Kidney (tissue), 14 donors: ENCODE results near the gene FBXO7. TPM values are rescaled to one million over a fixed set of nuclear protein-coding genes. Genes with fewer than 3 reads are reported as not detected.

Experiments
- DNase-seq, 5 donors: peaks; one replicate each; pipeline ENCODE4 v3.0.0-alpha.2; 2013 to 2020
- FAIRE-seq: peaks from 2 replicates; lab custom pipeline; 2012; peaks lifted over from hg19 to GRCh38; lab: Jason Lieb, UNC
- H3K27ac ChIP-seq, 2 donors: one replicate each; pipeline ENCODE4 v1.7.0; 2013; ENCODE audit warnings: low read depth in 2 of 2, low read length in 2 of 2, inconsistent platforms in 1 of 2
- H3K27me3 ChIP-seq: one replicate; pipeline ENCODE4 v1.7.1; 2013; ENCODE audit warnings: low read length, inconsistent platforms; ENCODE audit not compliant: control insufficient read depth, insufficient read depth
- H3K36me3 ChIP-seq, 3 donors: one replicate each; pipeline versions ENCODE4 v1.7.0 to v1.7.1; 2013; ENCODE audit warnings: low read length in 3 of 3, control low read depth in 1 of 3, inconsistent platforms in 1 of 3; ENCODE audit not compliant: insufficient read depth in 3 of 3, control insufficient read depth in 2 of 3
- H3K4me1 ChIP-seq, 3 donors: one replicate each; pipeline versions ENCODE4 v1.7.0 to v1.7.1; 2013; ENCODE audit warnings: low read length in 3 of 3, inconsistent platforms in 1 of 3, low read depth in 1 of 3; ENCODE audit not compliant: control insufficient read depth in 2 of 3, insufficient read depth in 2 of 3
- H3K4me3 ChIP-seq, 3 donors: one replicate each; pipeline versions ENCODE4 v1.7.0 to v1.8.1; 2013; ENCODE audit warnings: low read length in 3 of 3, control low read depth in 1 of 3, inconsistent platforms in 1 of 3
- H3K9ac ChIP-seq, 3 donors: one replicate each; pipeline versions ENCODE4 v1.7.0 to v1.7.1; 2013; ENCODE audit warnings: low read length in 3 of 3, control low read depth in 1 of 3, inconsistent platforms in 1 of 3
- H3K9me3 ChIP-seq, 3 donors: one replicate each; pipeline versions ENCODE4 v1.7.0 to v1.7.1; 2013; ENCODE audit warnings: low read length in 3 of 3, control low read depth in 1 of 3, inconsistent platforms in 1 of 3; ENCODE audit not compliant: control insufficient read depth in 2 of 3, insufficient read depth in 1 of 3
- CTCF ChIP-seq: IDR thresholded peaks from 3 replicates; pipeline ENCODE4 v1.5.1; 2012; ENCODE audit warnings: mild to moderate bottlenecking, moderate library complexity, borderline replicate concordance; ENCODE audit not compliant: insufficient read depth; ENCODE audit errors: extremely low read depth
- intact Hi-C: fragments of 100-400 bp; cut with DNase I; formaldehyde crosslinking; loops from one replicate; pipeline ENCODE4 v1.11.1; 2022
- polyA plus RNA-seq: library from polyadenylated mRNA; stranded (reverse); fragments of 350-450 nt; fragmentation: Illumina TruSeq; extraction: RNeasy Lipid Tissue Mini Kit (QIAGEN cat#74804); gene quantifications from one replicate; pipeline ENCODE4 v1.2.3, GENCODE V29; 2014; ENCODE audit warnings: low read depth, low replicate concordance; ENCODE audit not compliant: insufficient read depth
- total RNA-seq: library from RNA; stranded (reverse); fragmentation: NEBNext Ultra II Directional; extraction: Animal tissue kit (Norgen Biotek cat#: 25700); gene quantifications from one replicate; pipeline ENCODE4 v1.2.1, GENCODE V29; 2021
- donor health status: control.
- donor health status: control.
- donor health status: control.
- donor health status: control.
- donor health status: control.
- donor health status: DM: yes; HTN: yes; CAD: no.
- donor health status: Normal renal cell carcinoma (clear cell type).

The FBXO7 gene
- total and polyA plus RNA-seq, 2 donors from 2014 or later: 91.0 to 131 TPM

- TF ChIP-seq CTCF: no peak
- no peaks in the 10 kb centered on the region for H3K4me1 ChIP-seq
- H3K27me3 ChIP-seq: no peaks in the 10 kb centered on the region
- peaks cover 0 to 10% (median 0%) of the 10 kb centered on the region in 3 donors for H3K9me3 ChIP-seq
- no peak overlapping the region for H3K9ac ChIP-seq
- no peaks in the 10 kb centered on the region for H3K36me3 ChIP-seq
- DNase-seq (no peak), FAIRE-seq (no peak)
- no peak overlapping the region for H3K4me3 ChIP-seq
- intact Hi-C loops: loop anchor here (10.0 kb wide), 1 partner anchor 474 kb away; no protein-coding TSS in a partner anchor
- H3K27ac ChIP-seq: no peak overlapping the region
Measured at GRCh38 chr22:32520612-32521011, 46.0 kb downstream of the FBXO7 start.

GRCh38 chr22:32522237-32522636, 47.6 kb downstream of the FBXO7 start:
- no peak overlapping the region for H3K9ac ChIP-seq
- H3K36me3 ChIP-seq: no peaks in the 10 kb centered on the region
- TF ChIP-seq CTCF: no peak
- no peaks in the 10 kb centered on the region for H3K27me3 ChIP-seq
- no peak overlapping the region for H3K4me3 ChIP-seq
- H3K27ac ChIP-seq: no peak overlapping the region
- FAIRE-seq (no peak), DNase-seq (no peak)
- no peaks in the 10 kb centered on the region for H3K4me1 ChIP-seq
- peaks cover 0 to 10% (median 0%) of the 10 kb centered on the region in 3 donors for H3K9me3 ChIP-seq
- intact Hi-C loops: loop anchor here (10.0 kb wide), 1 partner anchor 473 kb away; no protein-coding TSS in a partner anchor

- peaks cover 0 to 17% (median 16%) of the 10 kb centered on the region in 3 donors for H3K4me1 ChIP-seq
- H3K27ac ChIP-seq: no peak overlapping the region
- no peaks in the 10 kb centered on the region for H3K27me3 ChIP-seq
- H3K9ac ChIP-seq: no peak overlapping the region
- TF ChIP-seq CTCF: no peak
- no peak for DNase-seq
- no peak overlapping the region for H3K4me3 ChIP-seq
- H3K9me3 ChIP-seq: peaks cover 0 to 6% (median 0%) of the 10 kb centered on the region in 3 donors
- H3K36me3 ChIP-seq: no peaks in the 10 kb centered on the region
- intact Hi-C loops: loop anchor here (5.0 to 10.0 kb wide), 2 partner anchors 270 to 467 kb away; no protein-coding TSS in a partner anchor
- no peak for FAIRE-seq
Measured at GRCh38 chr22:32527756-32528155, 53.1 kb downstream of the FBXO7 start.

- DNase-seq: no peak
- Histone ChIP-seq H3K27ac (no peak overlapping the region), H3K9ac (no peak overlapping the region), H3K4me1 (peaks cover 0 to 22% (median 19%) of the 10 kb centered on the region in 3 donors), H3K36me3 (no peaks in the 10 kb centered on the region), H3K9me3 (peaks cover 0 to 6% (median 0%) of the 10 kb centered on the region in 3 donors), H3K27me3 (no peaks in the 10 kb centered on the region), H3K4me3 (no peak overlapping the region)
- no peak for TF ChIP-seq CTCF
- FAIRE-seq: no peak
- intact Hi-C loops: loop anchor here (5.0 to 10.0 kb wide), 2 partner anchors 269 to 466 kb away; no protein-coding TSS in a partner anchor
Measured at GRCh38 chr22:32528316-32528715, 53.7 kb downstream of the FBXO7 start.
